ENCODE measurements around the gene CA10.

Gene CA10

DNA sequence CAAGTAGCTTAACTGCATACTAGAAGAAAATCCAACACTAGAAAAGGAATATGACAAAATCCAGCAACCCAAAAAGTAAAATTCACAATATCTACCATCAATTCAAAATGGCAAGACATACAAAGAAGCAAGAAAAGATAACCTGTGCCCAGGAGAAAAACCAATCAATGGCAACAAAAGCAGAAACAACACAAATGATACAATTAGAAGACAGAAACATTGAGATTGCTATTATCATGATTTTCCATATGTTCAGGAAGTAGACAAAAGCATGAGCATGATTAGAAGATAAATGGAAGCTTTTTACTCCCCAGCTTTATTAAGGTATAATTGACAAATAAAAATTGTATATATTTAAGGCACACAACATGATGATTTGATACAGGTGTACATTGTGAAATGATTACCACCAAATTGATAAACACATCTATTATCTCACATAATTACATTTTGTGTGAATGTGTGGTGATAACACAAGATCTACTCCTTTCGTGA lies 117.3 kb downstream of the CA10 start:
- FAIRE-seq, result no peak

DNA sequence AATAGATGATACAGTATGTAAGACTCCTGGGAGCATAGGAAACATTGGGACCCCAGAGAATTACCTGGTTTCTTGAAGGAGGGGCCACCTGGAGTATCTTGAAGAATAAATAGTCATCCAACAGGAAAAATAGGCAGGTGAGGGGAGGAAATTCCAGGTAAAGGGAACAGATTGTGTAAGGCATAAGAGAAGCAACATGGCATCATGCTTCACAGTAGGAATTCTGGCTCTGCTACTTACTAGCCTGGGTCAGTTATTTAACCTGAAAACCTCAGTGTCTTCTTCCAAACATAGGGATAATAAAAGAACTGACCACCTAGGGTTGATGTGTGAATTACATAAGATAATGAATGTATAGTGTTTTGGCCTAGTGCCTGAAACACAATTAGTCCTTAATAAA lies 122.1 kb downstream of the CA10 start:
- no peak for FAIRE-seq

DNA sequence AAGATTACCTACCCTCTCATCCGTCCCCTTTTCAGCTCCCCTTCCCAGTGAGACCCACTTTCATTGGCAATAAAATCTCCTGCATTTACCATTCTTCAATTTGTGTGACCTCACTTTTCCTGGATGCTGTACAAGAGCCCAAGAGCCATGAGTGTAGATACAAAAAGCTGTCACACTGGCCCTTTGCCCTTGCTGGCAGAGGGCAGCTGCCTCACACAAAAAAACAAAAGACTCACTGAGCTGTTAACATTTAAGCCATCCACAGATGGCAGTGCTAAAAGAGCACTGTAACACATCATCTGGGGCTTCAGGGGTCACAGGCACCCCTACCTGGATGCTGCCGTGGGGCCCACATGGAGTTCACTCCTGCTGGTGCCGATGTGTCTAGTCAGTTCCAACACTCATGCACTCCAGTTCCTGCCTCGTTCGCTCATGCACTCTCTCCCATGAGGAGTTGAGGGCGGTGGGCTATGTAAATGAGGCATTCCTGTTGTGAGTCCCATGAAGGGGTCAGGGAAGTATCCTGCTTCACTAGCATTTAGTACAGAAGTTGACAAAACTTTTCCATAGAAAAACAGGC lies 123.1 kb downstream of the CA10 start:
- FAIRE-seq, result no peak

DNA sequence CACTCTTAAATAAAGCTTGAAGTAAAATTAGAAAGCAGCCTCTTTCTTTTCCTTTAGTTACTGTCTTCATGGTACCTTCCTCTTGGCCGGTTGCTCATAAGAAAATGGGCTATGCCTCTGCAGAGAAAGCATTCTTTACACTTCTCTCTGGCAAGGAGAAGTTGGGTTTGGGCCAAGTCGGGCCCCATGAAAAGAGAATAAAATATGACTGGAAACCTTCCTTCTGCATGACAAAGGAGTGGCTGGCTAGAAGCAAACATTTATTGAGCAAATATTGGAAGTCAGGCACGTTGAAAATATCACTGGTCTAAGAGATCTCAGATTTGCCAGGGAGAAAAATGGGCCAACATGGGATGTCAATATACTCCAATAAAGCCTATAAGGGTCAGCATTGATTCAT lies 126.1 kb downstream of the CA10 start:
- FAIRE-seq, result no peak

DNA sequence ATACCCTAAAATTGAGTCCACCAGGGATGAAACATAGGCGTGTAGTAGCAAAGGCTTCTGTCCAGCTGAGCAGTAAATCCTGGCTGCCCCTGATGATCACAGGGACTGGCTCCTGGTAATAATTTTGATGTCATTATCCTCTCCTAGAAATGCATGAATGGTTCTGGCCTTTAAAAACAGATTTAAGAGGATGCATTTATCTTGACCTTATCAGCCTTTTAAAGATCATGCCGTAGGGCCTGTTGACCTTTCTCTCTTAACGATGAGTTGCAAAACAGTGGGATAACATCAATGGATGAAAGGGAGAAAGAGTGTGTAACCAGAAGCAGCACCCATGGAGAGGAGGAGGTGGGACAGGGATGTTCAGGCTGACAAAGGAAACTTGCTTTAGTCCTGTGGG lies 128.5 kb downstream of the CA10 start:
- no peak for FAIRE-seq

DNA sequence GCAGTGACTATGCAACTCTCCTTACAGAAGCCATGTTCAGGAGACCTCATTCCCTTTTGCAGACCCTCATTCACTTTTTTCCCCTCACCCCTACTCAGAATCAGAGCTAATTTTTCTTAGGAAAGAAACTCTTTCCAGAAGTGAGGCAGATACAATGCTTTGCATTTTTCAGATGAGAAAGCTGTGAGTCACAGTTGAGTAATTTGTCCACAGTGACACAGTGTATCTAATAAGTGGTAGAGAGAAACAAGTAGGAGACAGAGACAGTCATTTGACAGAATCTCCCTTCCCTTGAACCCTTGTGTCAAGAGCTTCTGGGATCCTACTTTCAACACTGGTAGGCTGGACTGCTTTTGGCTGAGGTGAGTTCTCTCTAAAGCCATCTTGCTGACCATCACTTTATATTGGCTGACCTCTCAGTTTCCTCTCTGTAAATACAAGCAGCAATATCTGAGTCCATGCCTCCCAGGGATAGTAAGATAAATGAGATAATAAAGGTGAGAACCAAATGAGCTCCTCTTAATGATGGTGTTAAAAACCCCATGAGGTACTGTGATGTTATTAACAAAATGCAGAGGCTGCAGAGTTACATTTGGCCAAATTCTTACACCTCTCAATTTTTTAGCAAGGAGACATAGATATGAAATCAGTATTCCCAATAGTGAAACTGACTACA lies 130.8 kb downstream of the CA10 start:
- no peak for FAIRE-seq

DNA sequence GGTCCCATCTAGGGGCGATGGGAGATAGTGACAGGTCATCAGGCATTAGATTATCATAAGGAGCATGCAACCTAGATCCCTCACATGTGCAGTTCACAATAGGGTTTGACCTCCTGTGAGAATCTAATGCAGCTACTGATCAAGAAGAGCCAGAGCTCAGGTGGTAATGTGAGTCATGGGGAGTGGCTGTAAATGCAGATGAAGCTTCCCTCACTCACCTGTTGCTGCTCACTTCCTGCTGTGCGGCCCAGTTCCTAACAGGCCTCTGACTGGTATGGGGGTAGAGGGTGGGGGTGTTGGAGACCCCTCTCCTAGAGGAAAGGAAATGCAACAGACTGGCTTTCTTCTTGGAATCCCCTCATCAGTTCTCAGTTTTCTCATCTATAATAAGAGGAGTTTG lies 131.4 kb downstream of the CA10 start:
- no peak for FAIRE-seq

DNA sequence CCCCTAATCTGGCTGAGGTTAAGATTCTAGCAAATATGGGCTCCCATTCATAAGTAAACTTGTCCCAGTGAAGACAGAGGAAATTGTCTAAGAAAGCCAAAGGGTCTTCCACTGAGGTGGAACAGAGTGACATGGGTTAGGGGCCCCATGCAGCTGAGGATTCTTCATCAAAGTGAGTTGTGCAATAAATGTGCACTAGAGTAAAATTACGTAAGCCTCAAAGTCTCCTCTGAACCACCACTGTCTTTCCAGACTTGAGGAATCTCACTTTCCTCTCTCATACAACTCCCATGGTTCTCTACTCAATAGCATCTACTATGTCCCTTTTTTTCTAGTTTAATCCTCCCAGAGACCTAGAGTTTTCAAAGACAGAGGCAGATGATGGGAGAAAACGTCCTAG lies 132.4 kb downstream of the CA10 start:
- no peak for FAIRE-seq

DNA sequence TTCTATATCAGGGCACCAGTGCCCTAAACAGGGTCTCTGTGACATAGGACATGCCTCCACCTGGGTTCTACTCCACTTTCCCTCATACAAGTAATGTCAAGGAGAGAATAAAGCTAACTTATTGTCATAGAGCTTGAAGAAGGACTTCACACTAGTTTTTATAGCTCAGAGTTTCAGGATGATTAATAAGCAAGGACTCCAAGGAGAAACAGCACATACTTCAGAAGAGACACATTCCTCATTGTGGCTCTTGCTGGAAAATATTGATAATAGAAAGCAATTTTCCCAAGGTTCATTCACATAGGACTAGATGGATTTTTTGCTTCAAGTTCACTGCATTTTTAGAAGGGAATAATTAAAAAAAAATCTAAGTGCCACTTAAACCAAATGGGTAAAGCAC lies 133.3 kb downstream of the CA10 start:
- no peak for FAIRE-seq

DNA sequence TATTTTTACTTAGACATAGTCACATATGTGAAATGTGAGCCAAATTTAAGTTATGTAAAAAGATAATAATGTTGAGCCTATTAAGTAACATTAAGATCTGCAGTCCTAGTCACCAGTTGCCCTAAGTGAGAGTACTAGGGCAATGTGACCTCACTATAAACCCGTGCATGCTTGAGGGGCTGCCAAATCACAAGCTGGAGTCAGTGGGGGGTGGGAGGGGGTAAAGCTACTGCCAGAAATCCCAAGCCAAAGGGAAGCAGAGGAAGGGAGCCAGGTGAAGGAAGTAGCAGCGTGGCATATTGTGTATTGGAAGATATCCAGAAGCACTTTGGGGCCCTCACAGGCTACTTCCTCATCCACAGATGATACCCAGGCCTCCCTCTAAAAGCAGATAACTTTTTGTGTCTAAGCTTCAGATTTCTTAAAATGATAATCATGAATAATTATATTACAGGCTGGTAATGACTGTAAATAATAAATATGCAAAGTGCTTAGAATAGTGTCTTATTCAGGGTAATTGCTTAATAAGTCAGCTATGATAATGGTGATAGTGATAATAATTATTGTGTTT lies 134.1 kb downstream of the CA10 start:
- peak; percentile 33 for FAIRE-seq

DNA sequence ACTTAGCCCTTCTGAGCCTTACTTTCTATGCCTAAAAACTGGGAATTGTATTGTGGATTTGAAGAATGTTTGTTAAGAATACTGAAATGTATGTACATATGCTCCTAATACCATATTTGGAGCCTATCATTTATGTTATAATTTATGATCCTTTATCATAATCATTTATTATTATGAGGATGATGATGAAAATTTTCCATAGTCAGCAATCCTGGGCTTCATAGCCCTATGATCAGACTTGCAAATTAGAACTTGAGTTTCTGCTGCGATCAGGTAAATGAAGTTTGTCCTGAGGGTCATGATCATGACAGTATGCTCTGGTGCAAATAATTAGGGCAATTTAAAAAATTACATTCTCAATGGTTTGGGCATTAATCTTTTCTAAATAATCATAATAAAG lies 147.4 kb downstream of the CA10 start:
- no peak for FAIRE-seq

DNA sequence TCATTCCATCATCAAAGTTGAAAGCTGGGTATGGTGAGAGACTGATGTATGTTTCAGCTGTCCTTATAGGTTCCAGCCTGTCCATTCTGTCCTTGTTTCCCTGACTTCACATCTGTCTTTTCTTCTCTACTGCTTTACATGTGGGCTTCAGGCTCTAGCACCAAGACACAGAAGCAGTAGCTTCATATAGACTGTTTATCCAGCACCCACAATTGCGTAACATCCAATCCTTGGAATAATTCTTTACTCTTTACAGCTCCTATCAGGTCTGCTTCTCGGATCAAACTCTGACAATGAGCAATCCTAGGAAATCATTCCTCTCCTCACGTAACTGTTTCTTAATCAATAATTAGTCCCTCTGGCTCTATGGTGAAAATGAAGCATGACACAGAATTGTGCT lies 158.9 kb downstream of the CA10 start:
- no peak for FAIRE-seq

DNA sequence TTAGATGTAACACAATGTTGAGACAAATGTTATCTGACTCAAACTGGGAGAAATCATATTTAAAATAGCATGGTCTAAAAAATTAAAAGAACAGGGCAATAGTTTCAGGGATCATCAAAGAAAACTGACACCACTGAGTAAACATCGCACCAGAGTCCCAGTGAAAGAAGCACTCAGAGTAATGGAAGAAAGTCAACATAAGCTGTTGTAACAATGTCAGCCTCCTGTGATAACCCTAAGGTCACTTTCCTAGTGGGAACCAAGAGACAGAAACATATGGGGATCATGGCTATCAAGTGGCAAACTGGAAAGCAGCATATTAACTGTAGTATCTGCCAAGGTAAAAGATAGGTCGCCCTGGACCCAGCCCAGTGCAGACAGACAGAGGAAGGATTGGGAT lies 160.8 kb downstream of the CA10 start:
- FAIRE-seq, result no peak

DNA sequence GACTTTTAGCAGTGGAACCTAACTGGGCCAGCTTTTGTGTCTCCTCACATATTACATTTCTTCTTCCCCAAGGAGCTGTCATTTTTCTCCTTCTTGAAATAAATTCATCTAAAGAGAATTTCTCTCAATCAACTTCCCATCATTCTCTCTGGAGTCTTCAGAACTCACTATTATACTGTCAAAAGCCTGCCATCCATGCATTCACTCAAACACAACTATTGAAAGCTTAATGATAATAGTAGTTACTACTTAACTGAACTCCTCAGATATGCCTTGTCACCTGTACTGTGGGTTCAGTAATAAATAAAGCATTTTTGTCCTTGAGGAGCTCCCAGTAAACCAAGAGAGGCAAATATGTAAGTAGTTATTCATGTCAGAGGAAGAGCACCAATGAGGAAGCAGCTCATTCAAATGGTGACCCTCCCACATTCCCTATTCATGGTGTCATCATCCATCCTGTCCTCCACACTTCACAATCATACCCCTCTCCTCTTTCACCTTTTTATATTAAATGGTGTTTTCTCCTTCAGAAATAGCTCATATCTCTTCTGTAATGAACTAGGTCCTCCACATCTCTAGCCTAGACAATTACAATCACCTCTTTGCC lies 162.6 kb downstream of the CA10 start:
- no peak for FAIRE-seq

DNA sequence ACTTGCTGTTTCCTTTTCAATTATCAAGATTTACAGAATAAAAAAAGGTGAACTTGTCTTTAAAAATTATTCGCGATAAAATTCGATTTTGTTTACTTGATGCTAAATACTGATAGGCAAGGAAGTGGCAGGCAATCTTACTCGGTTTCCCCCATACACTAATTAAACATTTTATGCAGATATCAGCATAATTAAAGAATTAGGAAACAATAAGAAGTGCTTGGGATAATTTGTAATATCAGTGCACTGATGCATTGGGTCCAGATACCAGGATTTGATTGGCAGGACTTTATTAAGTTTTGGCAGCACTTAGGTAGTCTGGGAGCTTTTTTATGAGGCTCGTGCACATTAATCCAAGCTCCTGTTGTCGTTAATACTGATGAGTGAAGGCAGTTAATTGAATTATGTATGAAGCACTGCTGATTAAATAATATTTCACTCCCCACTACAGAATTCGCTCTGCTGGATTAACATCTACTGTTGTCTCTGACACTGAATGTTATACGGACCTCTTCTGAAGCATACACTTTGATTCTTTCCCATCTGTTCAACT lies 165.6 kb downstream of the CA10 start:
- FAIRE-seq, result no peak

DNA sequence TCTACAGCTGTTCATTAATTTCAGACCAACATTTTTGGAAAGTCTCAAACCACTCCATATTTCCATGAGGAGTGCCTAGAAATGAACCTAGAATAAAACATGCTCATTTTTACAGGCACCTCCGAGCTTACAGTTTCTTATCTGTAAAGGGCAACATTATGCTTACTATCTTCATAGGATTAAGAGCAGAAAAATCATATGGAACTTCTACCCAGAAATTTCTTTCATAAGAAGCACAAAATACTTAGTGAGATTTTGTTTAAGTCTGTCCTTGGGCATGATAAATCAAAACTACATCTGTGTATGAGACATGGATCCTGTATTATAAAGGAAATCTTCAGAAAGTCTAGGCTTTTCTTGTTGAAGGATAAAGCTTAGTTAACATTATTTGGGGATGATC lies 187.4 kb downstream of the CA10 start:
- no peak for FAIRE-seq

DNA sequence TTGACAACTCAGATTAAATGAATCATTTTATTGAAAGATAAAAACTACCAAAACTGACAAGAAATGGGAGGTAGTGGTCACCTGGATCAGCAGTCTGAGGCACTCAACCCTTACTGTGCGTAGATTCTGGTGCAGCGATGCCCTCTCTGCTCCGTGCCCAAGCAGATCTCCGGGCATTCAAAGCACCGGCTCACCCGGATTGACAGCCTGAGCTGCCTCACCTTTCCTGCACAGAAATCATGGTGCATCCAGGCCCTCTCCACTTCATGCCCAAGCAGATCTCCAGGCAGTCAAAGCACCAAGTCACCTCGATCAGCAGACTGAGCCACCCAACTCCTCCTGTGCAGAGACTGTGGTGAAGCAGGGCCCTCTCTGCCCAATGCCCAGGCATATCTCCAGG lies 196.8 kb downstream of the CA10 start:
- FAIRE-seq, result no peak

DNA sequence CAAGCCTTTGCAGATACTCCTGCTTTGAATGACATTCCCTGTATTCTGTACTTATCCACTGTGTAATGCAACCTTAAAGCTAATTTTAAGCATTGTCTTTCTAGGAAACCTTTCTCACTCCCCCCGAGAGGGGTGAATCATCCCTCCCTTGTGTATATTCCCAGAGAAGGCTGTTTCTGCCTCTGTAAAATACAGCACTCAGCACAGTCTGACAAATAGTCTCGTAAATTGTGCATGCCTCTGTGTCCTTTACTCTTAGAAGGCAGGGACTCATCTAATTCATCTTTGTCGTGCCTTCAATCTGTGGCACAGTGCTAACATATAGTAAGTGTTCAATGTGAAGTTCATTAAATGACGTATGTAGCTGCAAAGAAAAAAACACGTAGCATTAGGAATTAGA lies 200.7 kb downstream of the CA10 start:
- FAIRE-seq, result no peak

DNA sequence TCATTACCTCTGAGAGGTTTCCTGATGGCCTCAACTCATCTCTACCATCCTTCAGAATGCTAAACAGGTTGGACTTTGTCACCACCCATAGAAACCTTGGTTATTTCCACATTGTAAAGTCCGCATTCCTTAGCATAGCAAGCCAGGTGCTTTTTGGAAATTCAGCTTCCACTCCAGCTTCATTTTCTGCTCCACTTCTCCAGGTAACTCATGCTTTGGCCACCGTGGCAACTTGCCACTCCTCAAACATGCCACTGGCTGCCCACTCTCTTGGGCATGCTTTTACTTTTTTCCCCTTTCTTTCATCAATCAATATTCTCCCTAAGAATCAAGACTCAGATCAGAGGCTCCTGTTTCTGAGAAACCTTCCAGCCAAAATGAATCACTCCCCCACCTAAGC lies 203.3 kb downstream of the CA10 start:
- FAIRE-seq, result no peak

DNA sequence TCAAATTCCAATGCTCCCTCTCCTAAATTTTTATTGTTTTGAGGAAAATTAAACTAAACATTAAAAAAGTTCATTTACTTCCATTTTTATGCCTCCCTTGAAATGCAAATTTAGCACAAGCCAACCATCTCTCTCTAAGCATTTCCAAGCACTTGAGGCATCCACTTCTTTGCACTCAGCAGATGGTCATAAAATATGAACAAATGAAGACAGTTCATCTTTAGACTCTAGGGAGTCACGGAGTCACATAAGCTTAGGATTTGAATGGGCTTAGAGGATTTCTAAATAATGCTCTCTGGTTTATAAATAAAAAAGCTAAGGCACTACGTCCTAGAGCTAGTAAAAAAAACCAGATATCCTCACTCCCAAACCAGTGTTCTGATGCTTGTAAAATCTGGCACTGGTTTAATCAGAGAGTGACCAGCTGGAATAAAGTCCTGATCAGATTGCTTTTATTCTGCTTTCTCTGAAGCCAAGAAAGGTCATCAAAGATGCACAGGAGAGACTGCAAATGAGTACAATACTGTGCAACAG lies 204.2 kb downstream of the CA10 start:
- peak; percentile 96 for FAIRE-seq

DNA sequence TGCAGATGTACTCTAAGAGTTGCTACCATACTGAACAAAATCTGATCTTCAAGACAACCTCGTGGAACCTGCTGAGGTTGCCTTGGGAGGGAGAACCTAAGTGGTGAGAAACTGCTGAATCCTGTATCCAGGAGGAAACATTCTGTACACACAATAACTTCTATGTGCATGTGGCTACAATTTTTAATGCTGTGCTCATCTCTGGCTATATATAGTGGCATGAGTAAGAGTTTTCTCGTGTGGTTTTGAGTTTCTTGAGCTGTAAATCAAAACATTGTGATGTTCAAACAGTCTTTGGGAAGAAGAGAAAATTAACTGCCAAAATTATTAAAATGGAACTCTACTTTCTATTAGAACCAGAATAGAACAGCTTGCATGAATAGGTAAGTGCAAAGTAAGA lies 206.8 kb downstream of the CA10 start:
- no peak for FAIRE-seq

DNA sequence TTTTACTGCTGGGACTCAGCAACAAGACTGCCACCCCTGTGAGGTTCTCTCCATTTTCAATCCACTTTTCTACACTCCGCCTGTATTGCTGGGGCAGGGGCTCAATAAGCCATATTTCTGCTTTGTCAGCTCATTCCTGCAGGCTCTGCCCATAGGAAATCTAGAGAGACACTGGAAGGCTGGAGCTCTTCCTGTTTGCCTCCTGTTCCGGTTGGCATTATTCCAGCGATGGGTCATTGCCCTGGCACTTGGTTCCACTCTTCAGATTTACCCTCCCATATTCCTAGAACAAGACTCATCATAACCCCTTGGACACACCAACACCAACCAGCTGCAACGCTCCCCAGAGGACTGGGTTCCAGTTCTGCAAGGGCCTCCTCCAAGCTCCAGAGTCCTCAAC lies 210.4 kb downstream of the CA10 start:
- FAIRE-seq, result no peak

DNA sequence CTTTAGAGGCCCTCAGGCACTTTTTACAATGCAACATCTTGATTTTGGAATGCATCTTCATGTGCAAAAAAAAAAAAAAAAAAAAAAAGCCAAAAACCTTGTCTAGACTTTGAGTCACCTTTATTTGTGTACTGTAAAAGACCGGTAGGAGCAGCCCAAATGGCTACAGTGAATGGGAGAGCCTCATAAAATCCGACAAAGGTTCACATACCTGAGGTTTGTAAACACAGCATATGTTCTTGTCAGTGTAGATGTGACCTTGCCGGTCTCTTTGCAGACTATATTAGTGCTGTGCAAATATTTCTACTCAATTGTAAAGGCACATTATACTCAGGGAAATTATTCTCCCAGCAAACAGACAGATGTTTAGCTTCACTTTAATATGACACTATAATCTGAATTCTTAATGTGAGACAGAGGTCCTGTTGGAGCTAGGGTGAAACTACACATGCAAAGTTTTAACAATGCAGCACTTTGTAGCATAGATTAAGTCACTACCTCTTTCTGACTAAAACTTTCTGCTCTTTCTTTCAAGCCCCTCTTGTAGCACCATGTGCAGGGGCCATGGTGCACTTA lies 211.3 kb downstream of the CA10 start:
- no peak for FAIRE-seq
